HepG2 (cell line): Measurements from ENCODE around the gene DBN1.
A peak's percentile ranks its signal among the peaks of the same experiment; 100 is the strongest.

Experiments
- ATF2 ChIP-seq: sonication (generic); formaldehyde crosslinking; IDR thresholded peaks from 2 replicates; pipeline ENCODE4 v1.4.0; 2020; ENCODE audit warnings: missing genetic modification reagents
- CCAR2 ChIP-seq: fragments of 200-400 bp; formaldehyde crosslinking; optimal IDR thresholded peaks from 2 replicates; pipeline ENCODE3; 2018; ENCODE audit warnings: low read depth, mild to moderate bottlenecking, low read length, moderate library complexity
- CTCF ChIP-seq: sonication (generic); formaldehyde crosslinking; IDR thresholded peaks from 2 replicates; pipeline ENCODE4 v1.5.0; 2020; ENCODE audit warnings: mild to moderate bottlenecking, missing genetic modification reagents, moderate library complexity
- KDM1A ChIP-seq: IDR thresholded peaks from 2 replicates; pipeline ENCODE4 v1.6.1; 2016; ENCODE audit warnings: missing compliant biosample characterization
- MTA1 ChIP-seq: sonication (generic); formaldehyde crosslinking; IDR thresholded peaks from 2 replicates; pipeline ENCODE4 v1.4.0; 2020; ENCODE audit warnings: missing genetic modification reagents, mild to moderate bottlenecking, borderline replicate concordance
- POLR2A ChIP-seq, 2 experiments: IDR thresholded peaks; 2 replicates each; pipeline ENCODE4 v1.6.1; 2011; ENCODE audit warnings: low read depth in 2 of 2, low read length in 2 of 2, mild to moderate bottlenecking in 1 of 2, moderate library complexity in 1 of 2; ENCODE audit not compliant: insufficient read depth in 1 of 2
- SMAD3 ChIP-seq: sonication (generic); formaldehyde crosslinking; IDR thresholded peaks from 2 replicates; pipeline ENCODE4 v1.4.0; 2020; ENCODE audit warnings: missing genetic modification reagents
- THYN1 ChIP-seq: sonication (generic); formaldehyde crosslinking; IDR thresholded peaks from 2 replicates; pipeline ENCODE4 v1.8.1; 2023; ENCODE audit warnings: low read depth, mild to moderate bottlenecking, moderate library complexity, missing genetic modification reagents, borderline replicate concordance
- ZNF331 ChIP-seq: sonication (generic); formaldehyde crosslinking; IDR thresholded peaks from 2 replicates; pipeline ENCODE4 v1.4.0; 2020; ENCODE audit warnings: missing genetic modification reagents
- ZNF644 ChIP-seq: IDR thresholded peaks from 2 replicates; pipeline ENCODE4 v1.6.1; 2016; ENCODE audit warnings: low read depth

GRCh38 chr5:177427211-177427822 is 46.1 kb downstream of the DBN1 start:
- 0 out of 2 replicates have a peak, but pooled peaks have one; percentile 0 for TF ChIP-seq CTCF
- no peak for TF ChIP-seq ZNF331
- TF ChIP-seq SMAD3 (CRISPR knock-in tag): no peak
- TF ChIP-seq KDM1A (CRISPR knock-in tag): no peak
- TF ChIP-seq THYN1 (CRISPR knock-in tag): no peak
- no peak for TF ChIP-seq ZNF644 (CRISPR knock-in tag)
- TF ChIP-seq MTA1: no peak
- no peak for TF ChIP-seq POLR2A (IDR thresholded peaks at IDR 0.05; ENCODE audit: insufficient read depth in 1 of 2, low read depth in 2 of 2, low read length in 2 of 2)
- no peak for TF ChIP-seq CCAR2
- no peak for TF ChIP-seq ATF2 (CRISPR knock-in tag)
